T follicular helper cell (primary cell): Measurements from ENCODE around the gene ADRA2A.

ENCODE experiments used
- DNase-seq: peaks from one replicate; pipeline ENCODE4 v3.0.0-alpha.2; 2020; ENCODE audit warnings: low read depth
- total RNA-seq, 2 experiments: gene quantifications; one replicate each; lab custom pipeline; 2026; lab: John Stamatoyannopoulos, UW

Gene ADRA2A
- total RNA-seq = 0 reads per million in 2 experiments

- no peak for DNase-seq
Measured at GRCh38 chr10:111076682-111077478, at the start of gene ADRA2A. ADRA2A (plus strand) TSS chr10:111077029; CDS start chr10:111077997, 968 bp downstream.

GRCh38 chr10:111030042-111030750 is 46.6 kb upstream of the ADRA2A start:
- no peak for DNase-seq

GRCh38 chr10:111034598-111035310 is 42.1 kb upstream of the ADRA2A start:
- no peak for DNase-seq

GRCh38 chr10:111035542-111035941 is 41.3 kb upstream of the ADRA2A start:
- no peak for DNase-seq

- DNase-seq = no peak
Measured at GRCh38 chr10:111037858-111038257, 39.0 kb upstream of the ADRA2A start.

GRCh38 chr10:111039522-111039921 is 37.3 kb upstream of the ADRA2A start:
- DNase-seq = no peak

GRCh38 chr10:111057006-111057405 is 19.8 kb upstream of the ADRA2A start:
- no peak for DNase-seq

- DNase-seq = no peak
Measured at GRCh38 chr10:111063471-111063870, 13.4 kb upstream of the ADRA2A start.

- no peak for DNase-seq
Measured at GRCh38 chr10:111072232-111072631, 4.6 kb upstream of the ADRA2A start.

- no peak for DNase-seq
Measured at GRCh38 chr10:111075577-111076185, 1.1 kb upstream of the ADRA2A start.

GRCh38 chr10:111076191-111076681 is 593 bp upstream of the ADRA2A start:
- peak; percentile 10 for DNase-seq

GRCh38 chr10:111077479-111077784 is 603 bp downstream of the ADRA2A start:
- DNase-seq = no peak

- DNase-seq = no peak
Measured at GRCh38 chr10:111077785-111078504, 1.1 kb downstream of the ADRA2A start.

- DNase-seq = no peak
Measured at GRCh38 chr10:111078505-111079185, 1.8 kb downstream of the ADRA2A start.

GRCh38 chr10:111079241-111079760 is 2.5 kb downstream of the ADRA2A start:
- DNase-seq = no peak

GRCh38 chr10:111079781-111080180 is 3.0 kb downstream of the ADRA2A start:
- no peak for DNase-seq

GRCh38 chr10:111080224-111080623 is 3.4 kb downstream of the ADRA2A start:
- DNase-seq = no peak

GRCh38 chr10:111081595-111081994 is 4.8 kb downstream of the ADRA2A start:
- DNase-seq = no peak

GRCh38 chr10:111082102-111082975 is 5.5 kb downstream of the ADRA2A start:
- no peak for DNase-seq
